OCI-LY3 (cell line): Measurements from ENCODE around the gene NEUROD6.

Source experiments
- H2AFZ ChIP-seq: fragments of 200-600, 300-600 bp; shearing (Covaris generic); 2 replicates; pipeline ENCODE4 v1.6.0; 2014; ENCODE audit warnings: antibody characterized with exemption, low read depth, low read length
- H3K27ac ChIP-seq: fragments of 200-600, 300-600 bp; sonication (generic); 2 replicates; pipeline ENCODE4 v1.5.1; 2014; ENCODE audit warnings: mild to moderate bottlenecking, low read length, moderate library complexity, mixed read lengths
- H3K27me3 ChIP-seq: fragments of 200-600, 300-600 bp; sonication (generic); 2 replicates; pipeline ENCODE4 v1.6.1; 2014; ENCODE audit warnings: low read depth, low read length, mixed read lengths
- H3K36me3 ChIP-seq: fragments of 200-600, 300-600 bp; sonication (generic); replicated peaks from 2 replicates; pipeline ENCODE3; 2014; ENCODE audit warnings: low read depth, low read length, mixed read lengths
- H3K4me1 ChIP-seq: fragments of 300-600, 200-600 bp; sonication (generic); 2 replicates; pipeline ENCODE4 v1.6.1; 2014; ENCODE audit warnings: low read length, mixed read lengths
- H3K4me2 ChIP-seq: fragments of 200-600, 300-600 bp; sonication (generic); 2 replicates; pipeline ENCODE4 v1.6.1; 2014; ENCODE audit warnings: low read length, mixed read lengths
- H3K4me3 ChIP-seq: fragments of 300-600, 200-600 bp; sonication (generic); 2 replicates; pipeline ENCODE4 v1.5.1; 2014; ENCODE audit warnings: antibody characterized with exemption, mild to moderate bottlenecking, low read length, moderate library complexity
- H3K79me2 ChIP-seq: fragments of 300-600, 200-600 bp; shearing (Covaris generic); 2 replicates; pipeline ENCODE4 v1.6.1; 2014; ENCODE audit warnings: mild to moderate bottlenecking, low read length, mixed read lengths
- H3K9ac ChIP-seq: fragments of 300-600, 200-600 bp; shearing (Covaris generic); 2 replicates; pipeline ENCODE4 v1.6.0; 2014; ENCODE audit warnings: mild to moderate bottlenecking, low read length, moderate library complexity
- H3K9me3 ChIP-seq: fragments of 200-600, 300-600 bp; shearing (Covaris generic); 2 replicates; pipeline ENCODE4 v1.6.1; 2014; ENCODE audit warnings: low read length, mixed read lengths; ENCODE audit not compliant: insufficient read depth
- H4K20me1 ChIP-seq: fragments of 200-600, 300-600 bp; sonication (generic); 2 replicates; pipeline ENCODE4 v1.6.1; 2016; ENCODE audit warnings: low read length, mixed read lengths; ENCODE audit not compliant: insufficient read depth
- EZH2phosphoT487 ChIP-seq: fragments of 200-600 bp; shearing (Covaris generic); IDR thresholded peaks from 2 replicates; pipeline ENCODE4 v1.6.1; 2018; ENCODE audit warnings: antibody characterized with exemption, mixed run types, low read depth
- TF ChIP-seq, protein P1 (sequence below): fragments of 200-600, 300-600 bp; sonication (generic); IDR thresholded peaks from 2 replicates; pipeline ENCODE4 v1.5.1; 2014; ENCODE audit warnings: antibody characterized with exemption, low read length, low read depth

The NEUROD6 gene

GRCh38 chr7:31372231-31372959 is 31.9 kb upstream of the NEUROD6 start:
- H3K36me3 ChIP-seq: no peaks in the 10 kb centered on the region
- no peaks in the 10 kb centered on the region for H4K20me1 ChIP-seq
- no peak overlapping the region for H3K4me3 ChIP-seq
- H3K9ac ChIP-seq: no peak overlapping the region
- no peak for TF ChIP-seq EZH2phosphoT487
- TF ChIP-seq, protein P1, sequence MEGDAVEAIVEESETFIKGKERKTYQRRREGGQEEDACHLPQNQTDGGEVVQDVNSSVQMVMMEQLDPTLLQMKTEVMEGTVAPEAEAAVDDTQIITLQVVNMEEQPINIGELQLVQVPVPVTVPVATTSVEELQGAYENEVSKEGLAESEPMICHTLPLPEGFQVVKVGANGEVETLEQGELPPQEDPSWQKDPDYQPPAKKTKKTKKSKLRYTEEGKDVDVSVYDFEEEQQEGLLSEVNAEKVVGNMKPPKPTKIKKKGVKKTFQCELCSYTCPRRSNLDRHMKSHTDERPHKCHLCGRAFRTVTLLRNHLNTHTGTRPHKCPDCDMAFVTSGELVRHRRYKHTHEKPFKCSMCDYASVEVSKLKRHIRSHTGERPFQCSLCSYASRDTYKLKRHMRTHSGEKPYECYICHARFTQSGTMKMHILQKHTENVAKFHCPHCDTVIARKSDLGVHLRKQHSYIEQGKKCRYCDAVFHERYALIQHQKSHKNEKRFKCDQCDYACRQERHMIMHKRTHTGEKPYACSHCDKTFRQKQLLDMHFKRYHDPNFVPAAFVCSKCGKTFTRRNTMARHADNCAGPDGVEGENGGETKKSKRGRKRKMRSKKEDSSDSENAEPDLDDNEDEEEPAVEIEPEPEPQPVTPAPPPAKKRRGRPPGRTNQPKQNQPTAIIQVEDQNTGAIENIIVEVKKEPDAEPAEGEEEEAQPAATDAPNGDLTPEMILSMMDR: no peak
- H3K4me2 ChIP-seq: no peak overlapping the region
- no peak overlapping the region for H3K27ac ChIP-seq
- peaks cover 7% of the 10 kb centered on the region; the same call in 1 of the 2 replicates for H3K27me3 ChIP-seq
- no peaks in the 10 kb centered on the region for H3K9me3 ChIP-seq
- H2AFZ ChIP-seq: no peak overlapping the region
- H3K79me2 ChIP-seq: no peaks in the 10 kb centered on the region
- H3K4me1 ChIP-seq: no peaks in the 10 kb centered on the region

GRCh38 chr7:31371621-31372020 is 31.1 kb upstream of the NEUROD6 start:
- Histone ChIP-seq H3K27ac (no peak overlapping the region), H3K36me3 (no peaks in the 10 kb centered on the region), H3K79me2 (no peaks in the 10 kb centered on the region), H3K9me3 (no peaks in the 10 kb centered on the region), H3K4me3 (no peak overlapping the region), H3K9ac (no peak overlapping the region), H2AFZ (no peak overlapping the region), H3K27me3 (peaks cover 7% of the 10 kb centered on the region; the same call in 1 of the 2 replicates), H3K4me1 (no peaks in the 10 kb centered on the region), H4K20me1 (no peaks in the 10 kb centered on the region), H3K4me2 (no peak overlapping the region)
- TF ChIP-seq EZH2phosphoT487: no peak
- TF ChIP-seq, protein P1: no peak

GRCh38 chr7:31370609-31371008 is 30.1 kb upstream of the NEUROD6 start:
- Histone ChIP-seq H3K9me3 (no peaks in the 10 kb centered on the region), H3K27ac (no peak overlapping the region), H3K4me1 (no peaks in the 10 kb centered on the region), H3K9ac (no peak overlapping the region), H3K4me2 (no peak overlapping the region), H3K4me3 (no peak overlapping the region), H4K20me1 (no peaks in the 10 kb centered on the region), H3K79me2 (no peaks in the 10 kb centered on the region), H3K27me3 (peaks cover 7% of the 10 kb centered on the region; the same call in 1 of the 2 replicates), H2AFZ (no peak overlapping the region), H3K36me3 (no peaks in the 10 kb centered on the region)
- TF ChIP-seq, protein P1: no peak
- no peak for TF ChIP-seq EZH2phosphoT487

GRCh38 chr7:31368620-31369019 is 28.1 kb upstream of the NEUROD6 start:
- no peaks in the 10 kb centered on the region for H3K4me1 ChIP-seq
- TF ChIP-seq, protein P1: no peak
- TF ChIP-seq EZH2phosphoT487: no peak
- H3K36me3 ChIP-seq: no peaks in the 10 kb centered on the region
- no peaks in the 10 kb centered on the region for H3K79me2 ChIP-seq
- H3K9me3 ChIP-seq: no peaks in the 10 kb centered on the region
- no peak overlapping the region for H3K27ac ChIP-seq
- no peaks in the 10 kb centered on the region for H4K20me1 ChIP-seq
- H3K9ac ChIP-seq: no peak overlapping the region
- no peak overlapping the region for H3K4me3 ChIP-seq
- H3K27me3 ChIP-seq: peaks cover 7% of the 10 kb centered on the region; the same call in 1 of the 2 replicates
- no peak overlapping the region for H2AFZ ChIP-seq
- H3K4me2 ChIP-seq: no peak overlapping the region
